SK-N-SH (cell line): Measurements from ENCODE around the gene OTOG. TPM values are rescaled to one million over a fixed set of nuclear protein-coding genes. Genes with fewer than 3 reads are reported as not detected.

Experiments used
- CTCF ChIA-PET: fragments of 300-600, 350-600 bp; formaldehyde crosslinking; extraction: SDS; loops from one replicate; lab custom pipeline; 2021; lab: Yijun Ruan, JAX
- POLR2A ChIA-PET: fragments of 350-600 bp; sonication (Branson Sonifier 250); formaldehyde crosslinking; extraction: SDS; loops from one replicate; lab custom pipeline; 2020; ENCODE audit warnings: antibody characterized with exemption, inconsistent platforms; lab: Yijun Ruan, JAX
- DNase-seq: peaks from one replicate; pipeline ENCODE4 v3.0.0; 2012
- H2AFZ ChIP-seq: fragments of 200-600 bp; sonication (generic); 2 replicates; pipeline ENCODE4 v1.8.1; 2016; ENCODE audit warnings: antibody characterized with exemption, mild to moderate bottlenecking, low read depth
- H3F3A ChIP-seq: fragments of 200-600 bp; sonication (generic); replicated peaks from 2 replicates; pipeline ENCODE3; 2016; ENCODE audit warnings: antibody characterized with exemption, mild to moderate bottlenecking; ENCODE audit not compliant: insufficient read depth
- H3K27ac ChIP-seq, 2 experiments: fragments of 200-500 bp in 1 of 2; fragments of 200-600 bp in 1 of 2; sonication (Bioruptor generic) in 1 of 2; sonication (generic), shearing (Covaris generic) in 1 of 2; 2 replicates each; pipeline versions ENCODE4 v1.5.1 to v1.6.1; 2014 to 2016; ENCODE audit warnings: low read depth in 2 of 2, inconsistent platforms in 1 of 2, low read length in 1 of 2, mild to moderate bottlenecking in 1 of 2, mixed read lengths in 1 of 2
- H3K27me3 ChIP-seq: fragments of 200-600 bp; sonication (generic), shearing (Covaris generic); 2 replicates; pipeline ENCODE4 v1.6.1; 2016; ENCODE audit warnings: mixed run types; ENCODE audit not compliant: insufficient read depth
- H3K36me3 ChIP-seq, 2 experiments: fragments of 200-500 bp in 1 of 2; fragments of 200-600 bp in 1 of 2; sonication (Bioruptor generic) in 1 of 2; sonication (generic) in 1 of 2; replicated peaks in 1 of 2; 2 replicates each; pipeline versions ENCODE3 to v1.5.1; 2014 to 2016; ENCODE audit warnings: low read length in 1 of 2, mild to moderate bottlenecking in 1 of 2; ENCODE audit not compliant: insufficient read depth in 2 of 2, control insufficient read depth in 1 of 2
- H3K4me1 ChIP-seq, 2 experiments: fragments of 200-500 bp in 1 of 2; fragments of 200-600 bp in 1 of 2; sonication (Bioruptor generic) in 1 of 2; sonication (generic), shearing (Covaris generic) in 1 of 2; 2 replicates each; pipeline versions ENCODE4 v1.5.1 to v1.6.1; 2014 to 2016; ENCODE audit warnings: low read depth in 1 of 2, low read length in 1 of 2, mixed run types in 1 of 2; ENCODE audit not compliant: insufficient read depth in 2 of 2, control insufficient read depth in 1 of 2
- H3K4me2 ChIP-seq: fragments of 200-600 bp; sonication (generic), shearing (Covaris generic); 2 replicates; pipeline ENCODE4 v1.6.1; 2017; ENCODE audit warnings: mixed run types
- H3K4me3 ChIP-seq, 2 experiments: fragments of 200-500 bp in 1 of 2; fragments of 200-600 bp in 1 of 2; sonication (Bioruptor generic) in 1 of 2; sonication (generic), shearing (Covaris generic) in 1 of 2; 2 replicates each; pipeline versions ENCODE4 v1.5.1 to v1.8.1; 2014 to 2016; ENCODE audit warnings: low read depth in 2 of 2, inconsistent platforms in 1 of 2, low read length in 1 of 2, mild to moderate bottlenecking in 1 of 2, mixed read lengths in 1 of 2, moderate library complexity in 1 of 2
- H3K79me2 ChIP-seq: fragments of 200-600 bp; sonication (generic); 2 replicates; pipeline ENCODE4 v1.8.1; 2017; ENCODE audit warnings: mild to moderate bottlenecking; ENCODE audit not compliant: insufficient read depth
- H3K9ac ChIP-seq: fragments of 200-600 bp; sonication (generic); 2 replicates; pipeline ENCODE4 v1.6.1; 2017; ENCODE audit warnings: mixed run types
- H3K9me2 ChIP-seq: fragments of 200-600 bp; sonication (generic); 2 replicates; pipeline ENCODE4 v1.6.1; 2017; ENCODE audit warnings: mixed run types
- H3K9me3 ChIP-seq: fragments of 200-600 bp; sonication (generic); 2 replicates; pipeline ENCODE4 v1.6.1; 2017; ENCODE audit warnings: mixed run types, mild to moderate bottlenecking, moderate library complexity
- H4K20me1 ChIP-seq: fragments of 200-600 bp; sonication (generic); 2 replicates; pipeline ENCODE4 v1.6.1; 2017; ENCODE audit warnings: mild to moderate bottlenecking, mixed run types; ENCODE audit not compliant: insufficient read depth
- ELF1 ChIP-seq: IDR thresholded peaks from 2 replicates; pipeline ENCODE4 v1.4.0; 2012
- EP300 ChIP-seq, 2 experiments: IDR thresholded peaks; 2 replicates each; pipeline versions ENCODE4 v1.4.0 to v1.6.1; 2012; ENCODE audit warnings: borderline replicate concordance in 1 of 2, low read depth in 1 of 2, low read length in 1 of 2
- GABPA ChIP-seq: IDR thresholded peaks from 2 replicates; pipeline ENCODE4 v1.4.0; 2012; ENCODE audit warnings: low read depth, mild to moderate bottlenecking
- GATA2 ChIP-seq: sonication (generic); formaldehyde crosslinking; IDR thresholded peaks from 2 replicates; pipeline ENCODE4 v1.5.0; 2020; ENCODE audit warnings: mild to moderate bottlenecking, missing genetic modification reagents
- MEF2A ChIP-seq: IDR thresholded peaks from 2 replicates; pipeline ENCODE4 v1.4.0; 2012; ENCODE audit warnings: low read depth, borderline replicate concordance
- NFIC ChIP-seq: IDR thresholded peaks from 2 replicates; pipeline ENCODE4 v1.4.0; 2012; ENCODE audit warnings: borderline replicate concordance
- POLR2AphosphoS5 ChIP-seq: IDR thresholded peaks from 2 replicates; pipeline ENCODE4 v1.6.1; 2012; ENCODE audit warnings: low read depth, low read length
- RAD21 ChIP-seq: IDR thresholded peaks from 2 replicates; pipeline ENCODE4 v1.6.1; 2012; ENCODE audit warnings: mild to moderate bottlenecking, low read length
- RCOR1 ChIP-seq: fragments of 150-350 bp; IDR thresholded peaks from 2 replicates; pipeline ENCODE4 v1.6.1; 2017; ENCODE audit warnings: antibody characterized with exemption, low read length
- RXRA ChIP-seq: IDR thresholded peaks from 2 replicates; pipeline ENCODE4 v1.4.0; 2012; ENCODE audit warnings: low read depth, mild to moderate bottlenecking, borderline replicate concordance
- TAF1 ChIP-seq: IDR thresholded peaks from 2 replicates; pipeline ENCODE4 v1.6.1; 2012; ENCODE audit warnings: low read depth, mild to moderate bottlenecking, low read length, moderate library complexity, borderline replicate concordance
- TCF12 ChIP-seq: IDR thresholded peaks from 2 replicates; pipeline ENCODE4 v1.4.0; 2012
- TEAD4 ChIP-seq: IDR thresholded peaks from 2 replicates; pipeline ENCODE4 v1.4.0; 2012; ENCODE audit warnings: mild to moderate bottlenecking, borderline replicate concordance; ENCODE audit not compliant: insufficient read depth
- YY1 ChIP-seq: IDR thresholded peaks from 2 replicates; pipeline ENCODE4 v1.4.0; 2012; ENCODE audit warnings: low read depth, mild to moderate bottlenecking
- WGBS: methylation state at CpG from one replicate; pipeline ENCODE4 v1.1.6; 2017; ENCODE audit warnings: low lambda C conversion rate; 5-methylcytosine and 5-hydroxymethylcytosine counted together
- polyA plus RNA-seq, 3 experiments: library from polyadenylated mRNA; depleted of rRNA; stranded (reverse); fragments of >200 nt; gene quantifications; 2 replicates each; pipeline ENCODE4 v1.2.3, GENCODE V29; 2012
- TF ChIP-seq, protein P1 (sequence below): fragments of 200-600 bp; sonication (generic); IDR thresholded peaks from 2 replicates; pipeline ENCODE4 v1.6.1; 2017; ENCODE audit warnings: antibody characterized with exemption, mild to moderate bottlenecking, moderate library complexity
- TF ChIP-seq, protein P2 (sequence below): fragments of 150-350 bp; IDR thresholded peaks from 2 replicates; pipeline ENCODE4 v1.6.1; 2016; ENCODE audit warnings: mild to moderate bottlenecking, low read depth, low read length
- TF ChIP-seq, protein P3 (sequence below): IDR thresholded peaks from 2 replicates; pipeline ENCODE4 v1.4.0; 2012; ENCODE audit warnings: low read depth, borderline replicate concordance
- TF ChIP-seq, protein P4 (sequence below): IDR thresholded peaks from 2 replicates; pipeline ENCODE4 v1.4.0; 2012; ENCODE audit warnings: low read depth

The OTOG gene
- polyA plus RNA-seq, 1 of the 3 experiments (the other 2 are of a cell fraction), result not detected

DNA sequence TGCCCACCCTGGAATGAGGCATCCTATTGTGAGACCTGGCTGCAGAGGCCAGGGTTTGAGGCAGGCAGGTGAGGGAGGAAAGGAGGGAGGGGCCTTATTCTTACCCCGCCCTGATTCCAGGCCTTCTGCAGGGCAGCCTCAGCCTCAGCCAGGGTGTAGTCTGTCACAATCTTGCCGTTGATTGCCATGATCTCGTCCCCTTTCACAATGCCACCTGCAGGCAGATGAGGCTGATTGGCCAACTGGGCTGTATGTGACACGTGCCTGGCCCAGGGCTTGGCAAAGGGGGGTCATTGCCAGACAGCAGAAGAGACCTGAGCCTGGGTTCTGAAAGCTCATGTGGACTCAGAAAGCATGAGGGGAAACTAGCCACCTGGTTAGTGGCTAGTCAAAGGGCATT lies 49.0 kb upstream of the OTOG start:
- Histone ChIP-seq H3K9ac (no peak overlapping the region), H3F3A (no peaks in the 10 kb centered on the region), H3K4me2 (no peak overlapping the region), H3K4me1 (no peaks in the 10 kb centered on the region; a peak in 1 of 4 replicates), H3K4me3 (no peak overlapping the region), H3K79me2 (no peaks in the 10 kb centered on the region), H3K9me3 (no peaks in the 10 kb centered on the region), H3K27ac (no peak overlapping the region), H3K36me3 (no peaks in the 10 kb centered on the region), H3K9me2 (no peaks in the 10 kb centered on the region), H4K20me1 (no peaks in the 10 kb centered on the region), H2AFZ (no peak overlapping the region), H3K27me3 (0 out of 2 replicates have a peak, but pooled peaks cover 6% of the 10 kb centered on the region)
- no CpG with 5 or more reads among the region's 4 CpGs for WGBS
- ChIA-PET POLR2A (no interaction called here), CTCF (interaction anchor here (31.7 to 45.6 kb wide), 2 partner anchors 26 to 112 kb away, joined by 499 to 1101 read pairs; partner anchors contain the start of gene KCNJ11)
- no peak for DNase-seq
- TF ChIP-seq NFIC, result no peak
- no peak for TF ChIP-seq RCOR1
- TF ChIP-seq RXRA, result no peak
- no peak for TF ChIP-seq GATA2
- no peak for TF ChIP-seq ELF1
- TF ChIP-seq, protein P1, sequence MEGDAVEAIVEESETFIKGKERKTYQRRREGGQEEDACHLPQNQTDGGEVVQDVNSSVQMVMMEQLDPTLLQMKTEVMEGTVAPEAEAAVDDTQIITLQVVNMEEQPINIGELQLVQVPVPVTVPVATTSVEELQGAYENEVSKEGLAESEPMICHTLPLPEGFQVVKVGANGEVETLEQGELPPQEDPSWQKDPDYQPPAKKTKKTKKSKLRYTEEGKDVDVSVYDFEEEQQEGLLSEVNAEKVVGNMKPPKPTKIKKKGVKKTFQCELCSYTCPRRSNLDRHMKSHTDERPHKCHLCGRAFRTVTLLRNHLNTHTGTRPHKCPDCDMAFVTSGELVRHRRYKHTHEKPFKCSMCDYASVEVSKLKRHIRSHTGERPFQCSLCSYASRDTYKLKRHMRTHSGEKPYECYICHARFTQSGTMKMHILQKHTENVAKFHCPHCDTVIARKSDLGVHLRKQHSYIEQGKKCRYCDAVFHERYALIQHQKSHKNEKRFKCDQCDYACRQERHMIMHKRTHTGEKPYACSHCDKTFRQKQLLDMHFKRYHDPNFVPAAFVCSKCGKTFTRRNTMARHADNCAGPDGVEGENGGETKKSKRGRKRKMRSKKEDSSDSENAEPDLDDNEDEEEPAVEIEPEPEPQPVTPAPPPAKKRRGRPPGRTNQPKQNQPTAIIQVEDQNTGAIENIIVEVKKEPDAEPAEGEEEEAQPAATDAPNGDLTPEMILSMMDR, result no peak
- no peak for TF ChIP-seq TAF1
- TF ChIP-seq EP300 (IDR thresholded peaks at IDR 0.05; ENCODE audit: borderline replicate concordance in 1 of 2, low read depth in 1 of 2, low read length in 1 of 2), result no peak
- TF ChIP-seq, protein P2, sequence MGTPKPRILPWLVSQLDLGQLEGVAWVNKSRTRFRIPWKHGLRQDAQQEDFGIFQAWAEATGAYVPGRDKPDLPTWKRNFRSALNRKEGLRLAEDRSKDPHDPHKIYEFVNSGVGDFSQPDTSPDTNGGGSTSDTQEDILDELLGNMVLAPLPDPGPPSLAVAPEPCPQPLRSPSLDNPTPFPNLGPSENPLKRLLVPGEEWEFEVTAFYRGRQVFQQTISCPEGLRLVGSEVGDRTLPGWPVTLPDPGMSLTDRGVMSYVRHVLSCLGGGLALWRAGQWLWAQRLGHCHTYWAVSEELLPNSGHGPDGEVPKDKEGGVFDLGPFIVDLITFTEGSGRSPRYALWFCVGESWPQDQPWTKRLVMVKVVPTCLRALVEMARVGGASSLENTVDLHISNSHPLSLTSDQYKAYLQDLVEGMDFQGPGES, result no peak
- no peak for TF ChIP-seq YY1
- no peak for TF ChIP-seq GABPA
- TF ChIP-seq TCF12, result no peak
- TF ChIP-seq POLR2AphosphoS5, result no peak
- TF ChIP-seq, protein P3, sequence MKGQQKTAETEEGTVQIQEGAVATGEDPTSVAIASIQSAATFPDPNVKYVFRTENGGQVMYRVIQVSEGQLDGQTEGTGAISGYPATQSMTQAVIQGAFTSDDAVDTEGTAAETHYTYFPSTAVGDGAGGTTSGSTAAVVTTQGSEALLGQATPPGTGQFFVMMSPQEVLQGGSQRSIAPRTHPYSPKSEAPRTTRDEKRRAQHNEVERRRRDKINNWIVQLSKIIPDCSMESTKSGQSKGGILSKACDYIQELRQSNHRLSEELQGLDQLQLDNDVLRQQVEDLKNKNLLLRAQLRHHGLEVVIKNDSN, result no peak
- TF ChIP-seq TEAD4, result no peak
- TF ChIP-seq MEF2A, result no peak
- TF ChIP-seq RAD21, result no peak
- TF ChIP-seq, protein P4, sequence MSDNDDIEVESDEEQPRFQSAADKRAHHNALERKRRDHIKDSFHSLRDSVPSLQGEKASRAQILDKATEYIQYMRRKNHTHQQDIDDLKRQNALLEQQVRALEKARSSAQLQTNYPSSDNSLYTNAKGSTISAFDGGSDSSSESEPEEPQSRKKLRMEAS, result no peak
